ENCODE data around the gene COG3.
A peak's percentile ranks its signal among the peaks of the same experiment; 100 is the strongest.

COG3 gene

GRCh38 chr13:45510672-45511071 lies 45.9 kb downstream of the COG3 start:
- Mint-ChIP-seq H3K4me3 (no peak overlapping the region), H3K27me3 (no peaks in the 10 kb centered on the region), H3K4me1 (ENCODE audit: low read depth) (peaks cover 10% of the 10 kb centered on the region), H3K27ac (no peak overlapping the region), H3K9me3 (no peaks in the 10 kb centered on the region), H3K36me3 (ENCODE audit: low read depth) (peaks cover 39% of the 10 kb centered on the region)

- Mint-ChIP-seq H3K9me3 (no peaks in the 10 kb centered on the region), H3K27ac (peak overlapping the region; percentile 5), H3K4me3 (no peak overlapping the region), H3K4me1 (ENCODE audit: low read depth) (peaks cover 16% of the 10 kb centered on the region), H3K36me3 (ENCODE audit: low read depth) (peaks cover 41% of the 10 kb centered on the region), H3K27me3 (no peaks in the 10 kb centered on the region)
Measured at GRCh38 chr13:45511310-45512097, 46.8 kb downstream of the COG3 start.

GRCh38 chr13:45512098-45512496 lies 47.4 kb downstream of the COG3 start:
- H3K4me3 Mint-ChIP-seq: no peak overlapping the region
- no peaks in the 10 kb centered on the region for H3K27me3 Mint-ChIP-seq
- H3K4me1 Mint-ChIP-seq (ENCODE audit: low read depth): peaks cover 22% of the 10 kb centered on the region
- peak overlapping the region; percentile 5 for H3K27ac Mint-ChIP-seq
- H3K36me3 Mint-ChIP-seq (ENCODE audit: low read depth): peaks cover 41% of the 10 kb centered on the region
- no peaks in the 10 kb centered on the region for H3K9me3 Mint-ChIP-seq

GRCh38 chr13:45516757-45517156 lies 52.0 kb downstream of the COG3 start:
- H3K27ac Mint-ChIP-seq: no peak overlapping the region
- H3K4me3 Mint-ChIP-seq: no peak overlapping the region
- H3K36me3 Mint-ChIP-seq (ENCODE audit: low read depth): peaks cover 60% of the 10 kb centered on the region

GRCh38 chr13:45518525-45519245 lies 53.9 kb downstream of the COG3 start:
- Mint-ChIP-seq H3K27ac (peak overlapping the region; percentile 75), H3K4me1 (ENCODE audit: low read depth) (peaks cover 42% of the 10 kb centered on the region), H3K36me3 (ENCODE audit: low read depth) (peaks cover 62% of the 10 kb centered on the region), H3K9me3 (no peaks in the 10 kb centered on the region), H3K4me3 (peak overlapping the region; percentile 0), H3K27me3 (no peaks in the 10 kb centered on the region)

More at GRCh38 chr13:45516757-45517156, 52.0 kb downstream of the COG3 start:
- Mint-ChIP-seq H3K4me1 (ENCODE audit: low read depth) (peaks cover 47% of the 10 kb centered on the region), H3K9me3 (no peaks in the 10 kb centered on the region), H3K27me3 (no peaks in the 10 kb centered on the region)

- Mint-ChIP-seq H3K27ac (peak overlapping the region; percentile 75), H3K4me1 (ENCODE audit: low read depth) (peaks cover 42% of the 10 kb centered on the region), H3K4me3 (peak overlapping the region; percentile 36), H3K9me3 (no peaks in the 10 kb centered on the region), H3K36me3 (ENCODE audit: low read depth) (peaks cover 70% of the 10 kb centered on the region), H3K27me3 (no peaks in the 10 kb centered on the region)
Measured at GRCh38 chr13:45519493-45519892, 54.8 kb downstream of the COG3 start.

GRCh38 chr13:45521297-45521696 lies 56.6 kb downstream of the COG3 start:
- no peaks in the 10 kb centered on the region for H3K9me3 Mint-ChIP-seq
- H3K27me3 Mint-ChIP-seq: no peaks in the 10 kb centered on the region
- H3K27ac Mint-ChIP-seq: peak overlapping the region; percentile 38
- H3K4me1 Mint-ChIP-seq (ENCODE audit: low read depth): peaks cover 37% of the 10 kb centered on the region
- H3K4me3 Mint-ChIP-seq: no peak overlapping the region
- peaks cover 71% of the 10 kb centered on the region for H3K36me3 Mint-ChIP-seq (ENCODE audit: low read depth)

GRCh38 chr13:45522571-45522970 lies 57.8 kb downstream of the COG3 start:
- Mint-ChIP-seq H3K9me3 (no peaks in the 10 kb centered on the region), H3K4me3 (no peak overlapping the region), H3K27me3 (no peaks in the 10 kb centered on the region), H3K36me3 (ENCODE audit: low read depth) (peaks cover 73% of the 10 kb centered on the region), H3K4me1 (ENCODE audit: low read depth) (peaks cover 25% of the 10 kb centered on the region), H3K27ac (no peak overlapping the region)

GRCh38 chr13:45527699-45528462 lies 63.1 kb downstream of the COG3 start:
- H3K36me3 Mint-ChIP-seq (ENCODE audit: low read depth): peaks cover 64% of the 10 kb centered on the region
- H3K4me3 Mint-ChIP-seq: no peak overlapping the region
- no peak overlapping the region for H3K27ac Mint-ChIP-seq
- H3K27me3 Mint-ChIP-seq: no peaks in the 10 kb centered on the region
- peaks cover 6% of the 10 kb centered on the region for H3K4me1 Mint-ChIP-seq (ENCODE audit: low read depth)
- H3K9me3 Mint-ChIP-seq: no peaks in the 10 kb centered on the region

GRCh38 chr13:45529758-45530157 lies 65.0 kb downstream of the COG3 start:
- Mint-ChIP-seq H3K4me1 (ENCODE audit: low read depth) (peaks cover 6% of the 10 kb centered on the region), H3K27me3 (no peaks in the 10 kb centered on the region), H3K9me3 (no peaks in the 10 kb centered on the region), H3K27ac (peak overlapping the region; percentile 12), H3K4me3 (no peak overlapping the region), H3K36me3 (ENCODE audit: low read depth) (peaks cover 65% of the 10 kb centered on the region)

- H3K9me3 Mint-ChIP-seq: no peaks in the 10 kb centered on the region
- H3K27ac Mint-ChIP-seq: no peak overlapping the region
- no peak overlapping the region for H3K4me3 Mint-ChIP-seq
- peaks cover 42% of the 10 kb centered on the region for H3K36me3 Mint-ChIP-seq (ENCODE audit: low read depth)
- H3K27me3 Mint-ChIP-seq: no peaks in the 10 kb centered on the region
- peaks cover 5% of the 10 kb centered on the region for H3K4me1 Mint-ChIP-seq (ENCODE audit: low read depth)
Measured at GRCh38 chr13:45534604-45535003, 69.9 kb downstream of the COG3 start.

- H3K27me3 Mint-ChIP-seq: no peaks in the 10 kb centered on the region
- no peaks in the 10 kb centered on the region for H3K9me3 Mint-ChIP-seq
- peaks cover 36% of the 10 kb centered on the region for H3K36me3 Mint-ChIP-seq (ENCODE audit: low read depth)
- H3K4me1 Mint-ChIP-seq (ENCODE audit: low read depth): no peaks in the 10 kb centered on the region
- no peak overlapping the region for H3K27ac Mint-ChIP-seq
- H3K4me3 Mint-ChIP-seq: no peak overlapping the region
Measured at GRCh38 chr13:45536224-45536623, 71.5 kb downstream of the COG3 start.

- no peaks in the 10 kb centered on the region for H3K27me3 Mint-ChIP-seq
- peak overlapping the region; percentile 65 for H3K27ac Mint-ChIP-seq
Measured at GRCh38 chr13:45537516-45537915, 72.8 kb downstream of the COG3 start.

GRCh38 chr13:45538382-45538781 lies 73.6 kb downstream of the COG3 start:
- Mint-ChIP-seq H3K4me3 (no peak overlapping the region), H3K27me3 (no peaks in the 10 kb centered on the region), H3K27ac (peak overlapping the region; percentile 65), H3K36me3 (ENCODE audit: low read depth) (peaks cover 21% of the 10 kb centered on the region), H3K9me3 (no peaks in the 10 kb centered on the region), H3K4me1 (ENCODE audit: low read depth) (no peaks in the 10 kb centered on the region)

More at GRCh38 chr13:45537516-45537915, 72.8 kb downstream of the COG3 start:
- Mint-ChIP-seq H3K4me3 (no peak overlapping the region), H3K9me3 (no peaks in the 10 kb centered on the region), H3K36me3 (ENCODE audit: low read depth) (peaks cover 28% of the 10 kb centered on the region), H3K4me1 (ENCODE audit: low read depth) (no peaks in the 10 kb centered on the region)

GRCh38 chr13:45540195-45540594 lies 75.5 kb downstream of the COG3 start:
- Mint-ChIP-seq H3K27me3 (no peaks in the 10 kb centered on the region), H3K9me3 (no peaks in the 10 kb centered on the region), H3K4me1 (ENCODE audit: low read depth) (no peaks in the 10 kb centered on the region), H3K27ac (no peak overlapping the region), H3K36me3 (ENCODE audit: low read depth) (peaks cover 7% of the 10 kb centered on the region), H3K4me3 (no peak overlapping the region)

Data from stimulated activated naive CD8-positive, alpha-beta T cell treated with anti-CD3 and anti-CD28 coated beads, Interleukin-15, Interleukin-2, amounts not matched to agents 100 ng/mL and 50 ng/mL, for 24 hours (primary cell).